NCI-H2196 treated with DMSO at 0.1 percent for 48 hours (cell line): ENCODE results near the gene USP1.

Experiments
- DNase-seq: peaks from one replicate; lab custom pipeline; 2025; ENCODE audit not compliant: unreplicated experiment; lab: John Stamatoyannopoulos, UW

Gene USP1

DNA sequence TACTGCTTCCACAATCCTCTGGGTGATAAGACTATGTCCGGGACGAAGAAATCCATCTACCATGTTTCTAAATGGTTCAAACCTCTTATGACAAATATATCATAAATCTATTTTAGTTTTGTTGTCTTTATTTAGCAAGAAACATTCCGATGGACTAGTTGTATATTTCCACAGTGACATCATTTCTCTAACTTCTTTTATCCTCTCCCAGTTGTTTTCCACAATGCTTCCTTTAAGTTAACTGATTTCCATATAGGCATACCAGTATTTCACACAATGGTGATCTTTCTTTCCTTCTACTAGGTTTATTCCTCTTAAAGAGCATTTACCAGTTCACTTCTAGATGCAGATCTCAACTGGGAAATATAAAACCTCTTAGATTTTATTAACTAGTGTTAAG, 44.8 kb downstream of the USP1 start:
- no peak for DNase-seq

DNA sequence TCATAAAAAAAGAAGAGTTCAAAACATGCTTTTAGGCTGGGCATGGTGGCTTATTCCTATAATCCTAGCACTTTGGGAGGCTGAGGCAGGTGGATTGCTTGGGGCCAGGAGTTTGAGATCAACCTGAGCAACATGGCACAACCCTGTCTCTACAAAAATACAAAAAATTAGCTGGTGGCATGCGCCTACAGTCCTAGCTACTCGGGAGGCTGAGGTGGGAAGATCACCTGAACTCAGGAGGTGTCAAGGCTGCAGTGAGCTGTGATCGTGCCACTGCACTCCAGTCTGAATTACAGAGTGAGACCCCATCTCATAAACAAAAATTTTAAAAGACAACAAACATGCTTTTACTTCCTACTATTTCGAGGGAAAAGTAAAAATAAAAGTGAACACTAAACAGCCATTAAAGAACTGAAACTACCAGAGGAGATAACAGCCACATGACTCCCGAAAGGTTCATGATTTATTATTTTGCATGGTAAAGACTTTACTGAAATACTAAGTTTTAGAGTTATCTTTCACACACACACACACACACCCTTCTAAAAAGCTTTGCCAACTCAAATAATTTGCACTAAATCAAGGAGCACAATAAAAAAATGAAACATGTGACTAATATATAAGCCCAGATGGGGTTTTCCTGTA, 48.1 kb downstream of the USP1 start:
- DNase-seq = no peak

DNA sequence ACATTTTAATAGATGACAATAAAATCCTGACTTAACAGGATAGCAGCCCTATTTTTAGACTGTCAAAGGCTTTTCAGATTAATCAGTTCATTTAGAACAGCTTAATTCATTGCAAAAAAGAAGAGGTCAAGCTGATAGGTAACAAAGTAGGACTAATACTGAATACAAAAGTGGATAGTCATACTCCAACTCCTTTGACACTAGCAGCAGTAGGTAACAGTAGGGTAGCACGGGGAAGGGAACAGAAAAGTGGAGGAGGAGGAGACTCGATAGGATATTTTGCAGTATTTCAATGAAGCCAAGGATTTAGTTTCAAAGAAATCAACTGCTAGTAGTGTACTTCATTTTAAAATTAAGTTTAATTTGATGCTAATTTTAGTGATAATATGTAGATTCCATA, 51.1 kb downstream of the USP1 start:
- DNase-seq = no peak

DNA sequence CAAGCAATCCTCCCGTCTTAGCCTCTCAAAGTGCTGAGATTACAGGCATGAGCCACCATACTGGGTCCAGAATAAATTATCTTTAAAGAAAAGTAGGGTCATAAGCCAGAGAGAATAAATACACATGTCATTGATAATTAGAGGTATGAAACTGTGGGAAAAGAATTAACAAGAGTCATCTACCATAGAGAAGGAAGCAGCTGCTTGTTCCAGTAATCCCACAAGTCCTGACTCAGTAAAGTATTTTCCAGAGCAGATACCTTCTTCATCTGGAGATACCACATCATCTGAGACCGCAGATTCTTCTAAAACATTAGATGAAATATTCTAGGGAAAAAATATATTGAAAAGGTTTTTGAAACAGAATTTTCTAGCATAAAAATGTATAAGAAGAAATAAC, 55.7 kb downstream of the USP1 start:
- no peak for DNase-seq

DNA sequence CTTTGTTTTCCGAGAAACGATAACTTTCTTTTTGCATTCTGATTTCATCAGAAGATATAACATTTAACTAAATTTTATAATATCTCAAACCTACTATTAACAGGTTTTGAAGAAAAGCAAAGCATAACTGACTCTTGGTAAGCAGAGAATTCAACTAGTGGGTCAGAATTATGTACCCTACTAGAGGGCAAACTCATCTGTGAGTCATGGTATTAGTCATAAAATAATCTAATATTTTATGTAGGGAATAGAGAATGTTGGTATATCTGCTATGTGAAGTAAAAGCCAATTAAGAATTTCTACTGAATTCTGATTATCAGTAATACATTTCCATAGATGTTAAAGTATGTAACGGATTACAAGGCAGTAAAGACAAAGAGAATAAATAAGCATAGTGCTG, 56.8 kb downstream of the USP1 start:
- DNase-seq = no peak

DNA sequence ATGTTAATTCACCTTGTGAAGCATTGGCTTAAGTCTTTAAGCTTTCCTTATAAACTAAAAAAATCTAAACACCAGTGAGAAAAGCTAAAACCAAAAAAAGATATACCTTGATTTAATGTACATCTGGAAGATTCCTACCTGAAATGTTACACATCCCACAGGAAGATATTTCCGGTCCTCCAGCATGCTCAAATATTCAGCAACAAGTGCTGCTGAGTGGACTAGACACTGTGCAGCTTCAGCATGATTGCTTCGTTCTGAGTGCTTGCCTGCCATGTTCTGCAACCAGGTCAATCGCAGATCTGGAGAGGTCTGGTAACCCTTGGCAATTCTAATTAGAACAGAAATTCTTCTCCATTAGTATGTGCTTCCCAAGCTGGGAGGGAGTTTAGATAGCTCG, 57.3 kb downstream of the USP1 start:
- DNase-seq = no peak

DNA sequence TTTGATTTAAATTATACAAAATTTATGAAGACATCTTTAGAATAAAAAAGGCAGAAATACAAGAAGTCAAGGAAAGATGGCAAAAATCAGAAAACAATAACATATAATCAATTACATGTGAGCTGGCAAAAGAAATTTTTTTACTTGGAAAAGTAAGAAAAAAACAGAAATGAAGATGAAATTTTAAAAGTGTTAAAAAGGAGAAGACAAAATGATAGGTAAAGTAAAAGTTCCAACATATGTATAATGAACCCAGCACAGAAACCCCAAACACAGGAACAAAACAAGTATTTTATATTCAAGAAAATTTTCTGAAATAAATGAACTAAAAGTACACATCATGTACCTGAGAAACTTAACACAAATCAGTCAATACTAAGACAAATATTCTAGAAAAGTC, 63.4 kb downstream of the USP1 start:
- DNase-seq = no peak
